Skeletal muscle satellite cell (primary cell): ENCODE results near the gene SRPRB.

ENCODE experiments used
- H3K27me3 ChIP-seq: 2 replicates; pipeline ENCODE4 v1.7.0; 2013; ENCODE audit warnings: low read length; ENCODE audit not compliant: control insufficient read depth, insufficient read depth
- H3K36me3 ChIP-seq: 2 replicates; pipeline ENCODE4 v1.7.0; 2013; ENCODE audit warnings: mild to moderate bottlenecking, control low read depth, low read length; ENCODE audit not compliant: insufficient read depth
- H3K4me1 ChIP-seq: 2 replicates; pipeline ENCODE4 v1.7.0; 2013; ENCODE audit warnings: low read length; ENCODE audit not compliant: control insufficient read depth, insufficient read depth
- H3K4me2 ChIP-seq: 2 replicates; pipeline ENCODE4 v1.7.0; 2013; ENCODE audit warnings: mild to moderate bottlenecking, low read length
- H3K4me3 ChIP-seq: 2 replicates; pipeline ENCODE4 v1.7.0; 2013; ENCODE audit warnings: low read length
- H3K9ac ChIP-seq: 2 replicates; pipeline ENCODE4 v1.7.0; 2013; ENCODE audit warnings: mild to moderate bottlenecking, low read depth, low read length, moderate library complexity
- H3K9me3 ChIP-seq: replicated peaks from 2 replicates; pipeline ENCODE4 v1.7.0; 2013; ENCODE audit warnings: mild to moderate bottlenecking, control low read depth, low read length

The SRPRB gene

DNA sequence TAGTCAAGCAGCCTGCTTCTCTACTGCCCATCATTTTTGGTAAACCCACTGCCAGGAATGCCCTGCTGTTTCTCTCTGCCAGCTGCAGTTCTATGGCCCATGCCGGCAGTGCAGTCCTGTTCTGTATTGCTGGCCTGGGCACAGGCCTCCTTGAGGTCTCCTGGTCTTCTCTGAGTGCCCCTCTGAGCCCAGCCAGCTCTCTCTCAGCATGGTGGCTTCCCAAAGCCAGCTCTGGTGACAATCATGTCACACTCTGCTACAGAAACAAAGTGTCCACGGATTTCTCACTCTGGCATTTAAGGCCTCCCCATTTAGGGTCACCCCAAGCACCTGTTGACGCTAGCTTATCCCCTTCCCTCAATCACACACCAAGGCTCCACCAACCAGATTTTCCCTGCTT is 24.5 kb downstream of the SRPRB start:
- Histone ChIP-seq H3K9ac (no peak overlapping the region), H3K27me3 (no peaks in the 10 kb centered on the region), H3K4me3 (no peak overlapping the region), H3K9me3 (no peaks in the 10 kb centered on the region), H3K36me3 (no peaks in the 10 kb centered on the region), H3K4me1 (no peaks in the 10 kb centered on the region), H3K4me2 (no peak overlapping the region)

DNA sequence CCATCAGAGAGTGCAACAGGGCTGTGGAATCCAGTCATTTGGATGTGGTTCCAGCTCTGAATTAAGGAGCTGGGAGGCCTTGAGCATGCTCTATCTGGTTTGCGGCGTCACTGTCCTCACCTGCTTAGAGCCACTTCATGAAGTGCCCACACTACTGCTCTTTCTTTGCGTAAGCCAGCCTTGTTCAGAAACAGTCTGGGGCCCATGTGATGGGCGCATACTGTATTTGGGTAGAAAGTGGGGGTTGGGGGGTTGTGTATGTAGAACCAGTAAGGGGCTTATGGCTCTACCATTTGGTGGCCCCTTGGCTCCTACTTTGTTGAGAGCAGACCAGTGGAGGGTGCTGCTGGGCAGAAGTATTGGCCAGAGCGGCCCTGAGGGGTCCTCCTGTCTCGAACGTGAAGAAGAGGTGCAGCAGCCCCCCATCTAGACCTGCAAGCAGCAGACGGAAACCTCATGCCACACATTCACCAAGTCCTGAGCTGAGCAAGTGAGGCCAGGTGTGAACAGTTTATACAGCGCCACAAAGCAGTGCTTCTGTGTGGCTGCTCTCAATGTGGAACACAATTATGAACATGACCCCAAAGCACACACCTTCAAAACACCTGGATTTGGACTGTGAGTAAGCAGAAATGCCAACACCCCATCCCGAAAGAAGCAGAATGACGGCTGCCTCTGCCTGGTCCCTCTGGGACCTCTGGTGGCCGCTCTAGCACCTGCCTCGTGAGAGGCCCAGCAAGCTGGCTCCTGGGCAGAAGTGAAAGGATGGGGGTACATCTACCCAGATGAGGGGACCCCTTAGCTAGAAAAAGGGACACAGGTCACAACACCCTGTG is 26.6 kb downstream of the SRPRB start:
- Histone ChIP-seq H3K4me3 (no peak overlapping the region), H3K36me3 (no peaks in the 10 kb centered on the region), H3K9me3 (no peaks in the 10 kb centered on the region), H3K4me2 (no peak overlapping the region), H3K27me3 (no peaks in the 10 kb centered on the region), H3K9ac (no peak overlapping the region), H3K4me1 (no peaks in the 10 kb centered on the region)

DNA sequence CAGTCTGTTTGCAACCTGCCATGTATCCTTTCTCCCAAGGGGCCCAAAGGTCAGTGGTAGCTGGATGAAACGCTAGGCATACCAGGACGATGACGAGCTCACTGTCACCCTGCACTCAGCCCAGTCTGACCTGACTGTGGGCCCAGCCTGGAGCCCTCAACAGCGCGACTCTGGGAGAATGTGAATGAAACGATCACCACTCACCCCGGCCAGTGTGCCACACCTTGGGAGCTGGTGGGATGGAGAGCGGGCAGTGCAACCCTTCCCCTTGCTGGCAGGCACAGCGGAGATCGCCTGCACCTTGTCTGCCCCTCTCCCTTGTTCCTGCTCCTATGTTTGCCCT is 27.2 kb downstream of the SRPRB start:
- no peaks in the 10 kb centered on the region for H3K36me3 ChIP-seq
- H3K4me1 ChIP-seq: no peaks in the 10 kb centered on the region
- H3K9me3 ChIP-seq: no peaks in the 10 kb centered on the region
- no peak overlapping the region for H3K4me3 ChIP-seq
- no peaks in the 10 kb centered on the region for H3K27me3 ChIP-seq
- H3K4me2 ChIP-seq: no peak overlapping the region
- no peak overlapping the region for H3K9ac ChIP-seq

GRCh38 chr3:133833267-133833666 is 27.7 kb downstream of the SRPRB start:
- no peak overlapping the region for H3K4me3 ChIP-seq
- H3K9me3 ChIP-seq: no peaks in the 10 kb centered on the region
- no peak overlapping the region for H3K4me2 ChIP-seq
- no peaks in the 10 kb centered on the region for H3K27me3 ChIP-seq
- no peak overlapping the region for H3K9ac ChIP-seq
- H3K36me3 ChIP-seq: no peaks in the 10 kb centered on the region
- H3K4me1 ChIP-seq: no peaks in the 10 kb centered on the region

DNA sequence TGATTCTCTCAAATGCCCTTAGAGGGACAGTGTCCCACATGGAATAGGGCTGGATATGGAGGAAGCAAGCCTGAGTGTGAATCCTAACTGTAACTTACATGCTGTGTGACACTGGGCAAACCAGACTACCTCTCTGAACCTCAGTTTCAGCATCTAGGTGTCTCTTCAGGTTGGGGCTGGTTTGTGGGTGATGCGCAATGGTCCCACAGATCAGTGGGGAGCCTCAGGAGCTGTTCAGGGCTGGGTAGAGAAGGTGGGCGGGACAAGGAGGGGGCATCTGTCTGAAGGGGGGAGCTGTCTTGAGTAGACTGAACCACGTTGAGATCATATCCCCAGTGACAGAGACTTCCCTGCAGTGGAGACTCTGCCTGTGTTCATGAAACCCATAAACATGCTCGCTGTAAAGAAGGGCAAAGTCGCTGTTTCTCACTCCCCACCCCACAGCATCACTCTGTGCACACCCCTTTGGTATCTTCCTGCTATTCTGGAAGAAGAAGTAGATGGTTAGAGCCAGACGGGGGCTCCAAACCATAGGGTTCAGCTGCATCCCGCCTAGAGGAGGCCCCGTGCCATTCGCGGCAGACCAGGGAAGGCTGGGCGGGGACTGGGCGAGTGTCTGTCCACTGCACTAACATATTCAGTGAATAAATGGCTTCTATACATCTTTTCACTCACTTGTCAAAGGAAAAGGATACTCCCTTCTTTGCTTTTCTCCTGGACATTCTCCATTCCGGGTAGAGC is 28.4 kb downstream of the SRPRB start:
- no peaks in the 10 kb centered on the region for H3K4me1 ChIP-seq

DNA sequence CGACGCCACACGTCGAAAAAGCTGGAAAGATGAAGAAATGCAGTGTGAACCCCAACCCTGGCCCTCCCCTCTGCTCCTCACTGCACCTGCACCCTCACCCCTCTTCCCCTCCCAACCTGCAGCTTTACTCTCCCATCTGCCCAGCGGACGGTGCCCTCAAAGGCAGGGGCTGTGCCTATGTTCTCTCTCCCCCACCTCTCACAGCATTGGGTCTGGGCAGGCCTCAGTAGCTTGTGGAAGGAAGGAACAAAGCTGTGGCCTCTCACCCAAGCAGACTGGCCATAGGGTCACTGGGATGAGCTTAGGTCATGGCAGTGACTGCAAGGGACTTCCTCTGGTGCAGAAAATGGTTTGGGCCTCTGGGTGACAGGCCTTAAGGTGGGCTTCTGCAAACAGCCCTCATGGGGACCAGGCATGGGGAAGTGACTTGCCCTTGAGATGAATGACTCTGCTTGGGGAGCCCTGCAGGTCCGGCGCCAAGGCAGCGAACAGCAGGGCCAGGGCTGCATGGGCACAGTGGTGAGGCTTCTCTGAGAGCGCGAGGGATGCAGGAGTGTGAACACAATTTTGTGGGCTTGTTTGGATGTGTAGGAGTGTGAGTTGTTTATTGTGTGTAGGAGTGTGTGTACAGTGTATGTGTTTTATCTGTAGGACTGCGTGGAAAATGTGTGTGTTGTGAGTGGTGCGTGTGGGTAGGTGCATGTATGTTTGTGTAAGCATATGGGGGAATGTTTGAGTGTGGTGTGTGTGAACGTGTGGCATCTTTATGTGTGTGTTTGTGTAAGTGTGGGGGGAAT is 29.2 kb downstream of the SRPRB start:
- no peak overlapping the region for H3K4me2 ChIP-seq
- no peaks in the 10 kb centered on the region for H3K27me3 ChIP-seq
- H3K4me1 ChIP-seq: no peaks in the 10 kb centered on the region
- H3K9ac ChIP-seq: no peak overlapping the region
- H3K4me3 ChIP-seq: no peak overlapping the region
- no peaks in the 10 kb centered on the region for H3K9me3 ChIP-seq
- no peaks in the 10 kb centered on the region for H3K36me3 ChIP-seq

More for the DNA sequence above, 28.4 kb downstream of the SRPRB start:
- Histone ChIP-seq H3K27me3 (no peaks in the 10 kb centered on the region), H3K4me2 (no peak overlapping the region), H3K9me3 (no peaks in the 10 kb centered on the region), H3K36me3 (no peaks in the 10 kb centered on the region), H3K4me3 (no peak overlapping the region), H3K9ac (no peak overlapping the region)

GRCh38 chr3:133835418-133835743 is 29.8 kb downstream of the SRPRB start:
- Histone ChIP-seq H3K9ac (no peak overlapping the region), H3K4me3 (no peak overlapping the region), H3K4me1 (no peaks in the 10 kb centered on the region), H3K4me2 (no peak overlapping the region), H3K9me3 (no peaks in the 10 kb centered on the region), H3K36me3 (no peaks in the 10 kb centered on the region), H3K27me3 (no peaks in the 10 kb centered on the region)

DNA sequence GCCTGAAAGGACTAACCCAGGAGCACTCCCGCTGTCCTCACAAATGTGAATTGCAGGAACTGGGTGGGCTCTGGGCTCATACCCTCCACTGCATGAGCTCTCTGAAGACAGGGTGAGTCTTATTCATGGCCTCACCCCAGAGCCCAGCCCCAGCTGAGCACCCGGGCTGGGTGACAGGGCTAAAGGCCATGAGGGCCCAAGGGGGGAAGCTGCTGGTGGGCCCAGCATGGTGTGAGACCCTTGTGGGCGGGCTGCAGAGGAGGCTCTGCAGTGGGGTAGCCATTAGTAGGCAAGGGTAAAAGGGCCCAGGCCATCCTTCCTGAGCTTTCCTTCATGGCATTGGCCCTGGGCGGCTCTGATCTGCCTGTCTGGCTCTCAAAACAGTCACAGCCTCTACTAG is 30.3 kb downstream of the SRPRB start:
- no peaks in the 10 kb centered on the region for H3K27me3 ChIP-seq
- no peak overlapping the region for H3K9ac ChIP-seq
- H3K36me3 ChIP-seq: no peaks in the 10 kb centered on the region
- no peak overlapping the region for H3K4me3 ChIP-seq
- H3K4me2 ChIP-seq: no peak overlapping the region
- no peaks in the 10 kb centered on the region for H3K9me3 ChIP-seq
- H3K4me1 ChIP-seq: no peaks in the 10 kb centered on the region

- Histone ChIP-seq H3K9ac (no peak overlapping the region), H3K4me3 (no peak overlapping the region), H3K36me3 (no peaks in the 10 kb centered on the region), H3K9me3 (no peaks in the 10 kb centered on the region), H3K4me2 (no peak overlapping the region), H3K27me3 (no peaks in the 10 kb centered on the region), H3K4me1 (no peaks in the 10 kb centered on the region)
These were observed 31.0 kb downstream of the SRPRB start for GRCh38 chr3:133836497-133837158.

DNA sequence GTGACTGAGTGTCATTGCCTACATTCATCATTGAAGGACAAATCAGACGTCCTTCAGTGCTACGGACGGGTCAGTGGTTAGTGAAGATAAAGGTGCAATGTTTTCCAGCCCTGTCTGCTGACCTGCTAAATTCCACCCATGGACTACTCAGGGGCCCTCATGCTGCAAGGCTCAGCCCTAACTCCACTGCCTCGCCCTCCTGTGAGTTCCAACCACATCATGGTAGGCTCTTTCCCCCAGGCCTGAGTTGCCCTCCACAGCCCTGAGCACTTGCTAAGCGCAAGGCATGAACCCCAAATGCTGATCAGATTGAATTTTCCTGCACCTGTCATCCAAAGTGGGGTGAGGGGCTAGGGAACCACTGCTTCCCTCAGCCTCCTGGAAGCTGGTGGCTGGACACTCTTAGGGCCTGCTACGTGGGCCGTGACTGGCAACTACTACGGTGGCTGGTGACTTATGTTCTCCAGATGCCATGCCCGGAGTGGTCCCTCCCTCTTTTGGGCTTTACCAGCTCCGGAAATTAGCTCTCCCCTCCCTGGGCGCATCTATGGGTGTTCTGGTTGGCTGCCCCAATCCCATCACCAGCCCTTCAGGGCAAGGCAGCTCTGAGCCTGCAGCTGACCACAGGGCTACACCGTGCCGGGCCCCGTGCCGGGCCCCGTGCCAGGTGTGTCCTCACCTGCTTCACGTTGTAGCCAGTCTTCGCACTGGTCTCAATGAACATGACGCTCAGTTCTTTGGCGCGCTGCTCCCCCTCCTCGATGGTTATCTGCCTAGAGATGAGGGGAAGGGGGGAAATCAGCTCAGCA is 32.1 kb downstream of the SRPRB start:
- H3K4me1 ChIP-seq: no peaks in the 10 kb centered on the region
- H3K27me3 ChIP-seq: no peaks in the 10 kb centered on the region
- H3K36me3 ChIP-seq: no peaks in the 10 kb centered on the region
- H3K9ac ChIP-seq: no peak overlapping the region
- no peaks in the 10 kb centered on the region for H3K9me3 ChIP-seq
- no peak overlapping the region for H3K4me2 ChIP-seq
- no peak overlapping the region for H3K4me3 ChIP-seq
